ENCODE results near the gene ROBO1. TPM values are rescaled to one million over a fixed set of nuclear protein-coding genes. Genes with fewer than 3 reads are reported as not detected.

Gene ROBO1
- total and polyA plus RNA-seq, 2 of the 8 experiments (the other 6 are each of a cell fraction or from before 2014, with no cell fraction given) = 51.4 to 91.0 TPM

- no peaks in the 10 kb centered on the region for H3K9me3 ChIP-seq (ENCODE audit: insufficient read depth in 2 of 2, low read depth in 1 of 2, low read length in 1 of 2)
- no peak overlapping the region for H3K4ac ChIP-seq (replicated peaks; ENCODE audit: insufficient read length, low read depth, low read length)
- H4K5ac ChIP-seq (ENCODE audit: insufficient read length, low read depth, low read length) = peak overlapping the region; percentile 78
- H3K27ac ChIP-seq (ENCODE audit: low read depth, low read length) = no peak overlapping the region
- H3K36me3 ChIP-seq (ENCODE audit: control insufficient read depth in 2 of 4, insufficient read depth in 4 of 4, low read length in 3 of 4) = no peaks in the 10 kb centered on the region; a peak in 1 of 8 replicates
- H3K4me2 ChIP-seq (ENCODE audit: insufficient read depth in 1 of 2, low read depth in 2 of 2, low read length in 2 of 2) = no peak overlapping the region
- H2BK12ac ChIP-seq (ENCODE audit: low read depth, low read length) = no peak overlapping the region
- 65% methylated on average over 4 of the region's 4 CpGs; no CpG with 5 or more reads in 1 of the 2 experiments for WGBS, 2 experiments (ENCODE audit: extremely low coverage in 1 of 2, insufficient coverage in 1 of 2, insufficient read length in 1 of 2, insufficient replicate concordance in 2 of 2, low coverage in 1 of 2, low lambda C conversion rate in 2 of 2, missing lambda C conversion rate in 1 of 2)
- no peaks in the 10 kb centered on the region for H3K23me2 ChIP-seq (ENCODE audit: low read depth, low read length)
- H4K20me1 ChIP-seq (replicated peaks in 1 of 2; ENCODE audit: control insufficient read depth in 1 of 2, insufficient read depth in 2 of 2, low read length in 2 of 2) = no peaks in the 10 kb centered on the region
- no peak overlapping the region for H2BK20ac ChIP-seq (ENCODE audit: low read length)
- H3K56ac ChIP-seq (replicated peaks; ENCODE audit: insufficient read length, low read depth, low read length) = no peak overlapping the region
- no peak overlapping the region for H2BK15ac ChIP-seq (ENCODE audit: low read length)
- no peak overlapping the region for H3K4me3 ChIP-seq (ENCODE audit: extremely low read depth in 1 of 4, insufficient read depth in 2 of 4, low read depth in 3 of 4, low read length in 4 of 4)
- H3K79me2 ChIP-seq (ENCODE audit: control insufficient read depth in 1 of 2, insufficient read depth in 2 of 2, low read length in 2 of 2) = no peaks in the 10 kb centered on the region
- H4K8ac ChIP-seq (ENCODE audit: extremely low read depth, insufficient read depth, low read length) = no peak overlapping the region
- no peak overlapping the region for H2AFZ ChIP-seq (ENCODE audit: low read length)
- CTCF ChIA-PET (ENCODE audit: partially characterized antibody) = interaction anchor here (0.6 to 4.1 kb wide), 36 partner anchors 10 to 927 kb away, joined by 3 to 30 read pairs (median 3); no protein-coding TSS in a partner anchor
- H2BK120ac ChIP-seq (replicated peaks; ENCODE audit: low read depth, low read length) = no peak overlapping the region
- H2BK5ac ChIP-seq (ENCODE audit: low read depth, low read length) = no peak overlapping the region
- no peak overlapping the region for H3K9ac ChIP-seq (replicated peaks in 1 of 4; ENCODE audit: extremely low read depth in 1 of 4, low read depth in 3 of 4, low read length in 3 of 4)
- H3K79me1 ChIP-seq (ENCODE audit: low read depth, low read length) = no peaks in the 10 kb centered on the region
- peaks cover 0 to 10% (median 6%) of the 10 kb centered on the region in 4 experiments; a peak in 4 of 7 replicates for H3K4me1 ChIP-seq (replicated peaks in 1 of 4; ENCODE audit: control insufficient read depth in 3 of 4, insufficient read depth in 4 of 4, low read length in 3 of 4)
- no peak overlapping the region for H4K91ac ChIP-seq (replicated peaks; ENCODE audit: insufficient read length, low read length)
- no peak overlapping the region for H3K18ac ChIP-seq (ENCODE audit: extremely low read depth, low read length)
- H3K14ac ChIP-seq (ENCODE audit: insufficient read length) = no peak overlapping the region
- POLR2A ChIA-PET (ENCODE audit: partially characterized antibody) = interaction anchor here (0.6 kb wide), 1 partner anchor 373 kb away, joined by 3 read pairs; no protein-coding TSS in a partner anchor
- FAIRE-seq (peak; percentile 97), DNase-seq (ENCODE audit: low read depth in 1 of 2, low spot score in 2 of 2) (peak in 1 of 2 experiments; percentile 23)
- H3K23ac ChIP-seq (ENCODE audit: insufficient read length) = no peak overlapping the region
- no peaks in the 10 kb centered on the region for H3K27me3 ChIP-seq (replicated peaks in 1 of 4; ENCODE audit: control insufficient read depth in 3 of 4, extremely low read depth in 1 of 4, insufficient read depth in 3 of 4, low read length in 3 of 4)
- H2AK5ac ChIP-seq (ENCODE audit: low read depth, low read length) = no peak overlapping the region
- TF ChIP-seq MAFK (IDR thresholded peaks at IDR 0.05; ENCODE audit: low read depth, low read length) (peak; percentile 99), BACH1 (IDR thresholded peaks at IDR 0.05; ENCODE audit: low read length) (0 out of 2 replicates have a peak, but pooled peaks have one; percentile 62), SIRT6 (IDR thresholded peaks at IDR 0.05; ENCODE audit: low read length) (no peak)
Observed at GRCh38 chr3:78645628-78646310, 1122.0 kb downstream of the ROBO1 start.
